Stimulated activated CD8-positive, alpha-beta memory T cell treated with anti-CD3 and anti-CD28 coated beads, Interleukin-15, amount 100 ng/mL, for 48 hours (primary cell): ENCODE data around the gene LIMCH1.
A peak's percentile ranks its signal among the peaks of the same experiment; 100 is the strongest.
"Not testable (repeated sequence)": the region's sequence is repeated elsewhere in the genome, so short reads cannot be mapped to it uniquely, and the experiment has no call there.

ENCODE experiments used
- DNase-seq, 2 donors: peaks; one replicate each; pipeline ENCODE4 v3.0.0-alpha.2; 2020; ENCODE audit warnings: low read depth in 2 of 2

LIMCH1 gene

GRCh38 chr4:41683326-41683725 lies 145.4 kb downstream of the LIMCH1 start:
- DNase-seq, result no peak

- no peak for DNase-seq
These were observed 148.9 kb downstream of the LIMCH1 start for GRCh38 chr4:41686893-41687292.

GRCh38 chr4:41687971-41688370 lies 150.0 kb downstream of the LIMCH1 start:
- no peak for DNase-seq

DNA sequence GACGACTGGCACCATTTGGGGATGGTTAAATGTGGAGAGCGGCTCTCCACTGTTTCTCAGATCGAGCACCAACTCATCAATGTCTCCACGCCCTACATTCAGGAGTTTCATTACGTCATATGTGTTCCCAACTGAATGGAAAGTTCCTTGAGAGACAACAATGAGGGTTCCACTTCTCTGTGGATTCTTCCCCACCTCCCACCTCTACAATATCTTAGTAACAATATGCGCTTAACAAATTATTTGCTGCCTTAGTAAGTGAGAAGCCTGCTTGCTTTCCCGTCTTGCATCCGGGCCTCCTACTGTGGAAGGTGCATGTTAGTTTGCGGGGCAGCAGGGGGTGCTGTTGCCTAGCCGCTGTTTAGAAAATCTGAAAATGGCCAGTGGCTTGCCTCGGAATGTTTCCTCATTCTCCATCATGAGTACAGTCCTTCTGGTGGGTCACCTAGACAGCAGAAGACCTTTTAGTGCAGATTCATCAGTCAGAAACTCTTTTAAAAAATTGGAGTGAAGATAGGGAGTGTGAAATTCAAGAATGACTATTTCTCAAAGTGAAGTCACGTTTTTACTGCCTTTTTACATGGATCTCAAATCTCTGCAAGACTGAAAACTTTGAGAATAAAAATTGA lies 154.9 kb downstream of the LIMCH1 start:
- peak; percentile 2 to 4 for DNase-seq

- no peak for DNase-seq
These were observed 155.7 kb downstream of the LIMCH1 start for GRCh38 chr4:41693629-41694028.

DNA sequence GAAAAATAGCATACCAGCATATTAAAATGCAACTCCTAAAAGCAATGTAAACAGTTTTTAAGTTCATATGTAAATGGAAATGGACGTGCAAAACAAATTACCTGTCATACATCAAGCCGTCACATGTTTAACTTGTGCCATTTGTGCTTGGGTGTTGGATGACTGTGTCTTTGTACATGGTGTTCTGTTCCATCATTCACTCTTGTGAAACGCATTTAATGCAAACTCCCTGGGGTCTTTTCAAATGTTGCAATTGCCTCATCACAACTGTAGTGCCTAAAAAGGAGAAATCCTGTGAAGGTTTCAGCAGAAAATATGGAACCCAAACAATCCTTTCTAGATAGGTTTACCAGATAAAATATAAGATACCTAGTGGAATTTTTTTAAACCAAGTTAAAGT lies 158.2 kb downstream of the LIMCH1 start:
- no peak for DNase-seq

- no peak for DNase-seq
These were observed 158.8 kb downstream of the LIMCH1 start for GRCh38 chr4:41696763-41697162.

DNA sequence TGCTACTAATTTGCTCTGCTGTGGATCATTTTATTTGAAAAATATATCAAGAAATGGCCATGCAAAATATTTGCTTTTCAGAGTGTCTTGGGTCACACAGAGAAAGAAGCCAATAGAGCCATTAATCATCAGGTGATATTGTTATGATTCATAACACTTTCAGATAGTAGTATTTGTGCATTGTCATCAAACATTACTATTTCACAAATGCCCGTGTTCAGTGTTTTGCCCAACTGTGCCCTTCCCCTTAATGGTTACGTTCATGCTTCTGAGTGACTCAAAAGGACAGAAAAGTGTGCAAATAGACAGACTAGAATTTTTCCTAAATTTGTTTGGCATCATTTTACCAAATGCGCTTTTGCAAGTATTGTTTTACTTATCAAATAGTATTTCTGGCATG lies 164.0 kb downstream of the LIMCH1 start:
- DNase-seq, result no peak

DNA sequence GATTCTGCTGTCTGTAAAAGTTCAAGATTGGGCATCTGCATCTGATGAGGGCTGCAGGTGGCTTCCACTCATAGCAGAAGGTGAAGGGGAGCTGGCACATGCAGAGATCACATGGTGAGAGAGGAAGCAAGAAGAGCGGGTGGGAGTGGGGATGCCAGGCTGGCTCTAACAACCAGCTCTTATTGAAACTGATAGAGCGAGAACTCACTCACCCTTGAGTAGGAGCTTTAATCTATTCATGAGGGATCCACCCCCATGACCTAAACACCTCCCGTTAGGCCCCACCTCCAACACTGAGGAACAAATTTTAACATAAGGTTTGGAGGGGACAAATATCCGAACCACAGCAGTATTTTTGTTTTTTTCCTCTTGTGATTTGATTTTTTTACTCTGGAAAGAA lies 164.8 kb downstream of the LIMCH1 start:
- no peak for DNase-seq

DNA sequence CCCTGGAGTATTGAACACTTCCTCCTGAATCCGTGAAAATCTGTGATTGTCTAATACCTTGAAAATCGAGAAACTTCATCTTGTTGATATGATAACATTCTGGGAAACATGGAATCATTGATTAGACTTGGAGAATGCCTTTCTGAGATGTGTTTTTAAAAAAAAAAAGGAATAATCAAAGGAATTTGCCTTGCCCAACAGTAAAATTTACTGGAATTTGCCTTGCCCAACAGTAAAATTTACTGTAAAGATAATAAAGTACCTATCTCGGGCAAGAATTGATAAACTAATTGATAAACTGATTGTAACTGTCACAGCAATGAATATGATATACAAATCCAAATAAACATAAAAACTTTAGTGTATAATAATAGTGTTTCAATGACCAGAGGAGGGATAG lies 165.8 kb downstream of the LIMCH1 start:
- no peak for DNase-seq

GRCh38 chr4:41709844-41710481 lies 172.0 kb downstream of the LIMCH1 start:
- DNase-seq, result no peak

DNA sequence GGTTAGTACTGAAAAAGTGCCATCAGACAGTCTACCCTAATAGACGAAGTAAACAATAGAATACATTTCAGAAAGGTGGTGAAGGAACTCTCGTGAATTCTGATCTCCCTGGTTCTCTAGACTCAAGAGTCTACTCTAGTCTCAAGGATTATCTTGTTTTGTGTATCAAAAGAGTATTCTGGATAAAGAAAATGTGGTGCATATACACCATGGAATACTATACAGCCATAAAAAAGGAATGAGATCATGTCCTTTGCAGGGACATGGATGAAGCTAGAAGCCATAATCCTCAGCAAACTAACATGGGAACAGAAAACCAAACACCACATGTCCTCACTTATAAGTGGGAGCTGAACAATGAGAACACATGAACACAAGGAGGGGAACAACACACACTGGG lies 173.7 kb downstream of the LIMCH1 start:
- not testable (repeated sequence) for DNase-seq

DNA sequence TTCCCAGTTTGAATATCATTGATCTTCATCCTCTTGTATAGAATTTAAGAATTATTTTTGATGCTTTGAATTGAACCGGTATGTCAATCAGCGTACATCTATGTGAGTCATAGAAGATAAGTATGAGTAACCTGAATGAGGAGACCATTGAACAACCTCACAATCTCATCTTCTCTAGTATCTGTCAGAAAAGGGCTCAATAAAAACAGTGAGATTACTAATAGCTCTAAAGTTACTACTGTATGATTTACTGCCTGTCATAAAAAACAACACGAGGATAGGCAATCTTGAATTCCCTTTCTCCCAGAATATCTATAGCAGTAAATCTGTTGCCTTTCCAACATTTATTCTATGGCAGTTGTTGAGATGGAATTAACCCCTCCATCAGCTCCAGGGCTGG lies 174.5 kb downstream of the LIMCH1 start:
- no peak for DNase-seq

DNA sequence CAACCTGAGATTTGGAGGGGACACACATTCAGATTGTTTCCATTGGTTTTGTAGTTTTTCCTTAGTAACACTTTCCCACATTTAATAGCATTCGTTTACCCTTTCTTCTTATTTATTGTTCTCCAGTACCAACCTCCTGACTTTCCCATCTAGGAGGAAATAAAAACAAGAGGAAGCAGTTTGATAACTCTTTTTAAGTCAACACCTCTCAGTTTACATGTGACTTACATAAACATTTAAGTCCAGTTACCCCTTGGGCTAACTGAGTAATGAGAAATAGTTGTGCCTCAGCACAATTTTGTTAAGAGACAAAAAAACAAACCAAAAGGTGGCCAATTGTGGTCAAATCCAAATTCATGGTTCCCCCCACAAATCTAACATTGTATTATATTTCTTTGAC lies 175.8 kb downstream of the LIMCH1 start:
- no peak for DNase-seq

GRCh38 chr4:41714364-41715000 lies 176.5 kb downstream of the LIMCH1 start:
- no peak for DNase-seq

DNA sequence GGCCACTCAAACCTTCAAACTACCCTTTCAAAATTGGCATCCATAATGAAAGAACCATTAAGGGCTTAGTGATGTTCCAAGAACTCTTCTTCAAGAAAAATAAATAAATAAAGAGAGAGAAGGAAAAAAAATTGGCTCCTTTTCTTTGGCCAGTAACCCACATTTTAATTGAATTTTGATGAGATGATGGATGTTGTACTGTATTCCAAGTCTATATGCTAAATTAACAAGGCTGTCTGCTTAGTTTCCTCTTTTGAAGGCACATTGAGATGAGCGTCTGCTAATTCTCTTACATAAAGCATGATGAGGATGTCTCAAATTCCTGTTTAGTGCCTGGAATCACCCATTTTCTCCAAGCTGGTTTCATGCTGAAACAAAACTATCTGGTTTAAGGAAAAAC lies 177.2 kb downstream of the LIMCH1 start:
- DNase-seq, result no peak

- DNase-seq, result no peak
These were observed 180.9 kb downstream of the LIMCH1 start for GRCh38 chr4:41718907-41719306.

DNA sequence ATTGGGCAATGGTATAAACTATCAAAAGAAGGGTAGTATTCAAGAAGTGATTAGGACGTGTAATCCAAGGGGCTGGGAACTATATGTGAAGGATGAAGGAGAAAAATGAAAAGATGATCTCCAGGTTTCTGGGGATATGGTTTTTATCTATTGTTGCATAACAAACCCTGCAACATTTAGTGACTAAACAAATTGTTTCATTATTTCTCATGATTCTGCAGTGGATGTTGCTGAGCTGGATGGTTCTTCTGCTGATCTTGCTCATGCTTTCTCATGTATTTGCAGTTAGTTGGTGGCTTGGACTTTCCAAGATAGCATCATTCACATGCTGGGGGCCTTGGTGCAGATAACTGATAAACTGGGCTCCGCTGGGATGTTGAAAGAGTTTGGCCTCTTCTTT lies 181.5 kb downstream of the LIMCH1 start:
- no peak for DNase-seq

DNA sequence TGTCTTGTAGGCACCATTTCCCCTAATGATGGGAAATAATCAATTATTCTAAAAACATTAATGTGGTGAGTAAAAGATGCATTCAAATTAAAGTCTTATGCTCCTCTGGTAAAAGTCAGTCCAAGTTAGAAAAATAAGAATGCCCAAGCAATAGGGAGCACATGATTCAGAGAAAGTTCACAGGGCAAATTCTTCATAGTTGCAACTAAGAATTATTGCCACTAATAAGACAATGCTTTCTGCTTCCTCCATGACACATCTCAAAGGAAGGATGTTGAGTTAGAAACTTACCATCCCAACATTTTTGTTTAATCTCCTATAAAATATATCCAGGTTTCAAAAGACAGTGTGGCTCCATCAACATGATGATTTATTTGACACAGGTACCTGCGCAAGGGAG lies 184.2 kb downstream of the LIMCH1 start:
- DNase-seq, result no peak

DNA sequence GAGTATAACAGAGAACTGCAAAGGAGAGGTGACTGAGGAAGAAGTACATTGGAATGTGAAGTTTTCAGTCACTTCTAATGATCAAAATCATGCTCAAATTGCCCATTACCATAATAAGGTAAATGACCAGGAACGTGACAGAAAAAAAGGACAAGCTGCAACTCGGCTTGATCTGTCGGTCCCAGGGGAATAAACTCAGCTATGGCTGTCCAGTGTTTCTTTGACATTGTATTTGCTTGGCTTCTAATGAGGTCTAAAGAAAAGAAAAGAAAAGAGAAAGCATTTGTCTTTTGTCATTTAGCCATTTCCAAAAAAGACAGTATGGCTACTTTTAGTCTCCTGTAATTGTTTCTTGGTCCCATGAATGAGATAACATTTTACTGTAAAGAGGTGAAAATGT lies 185.3 kb downstream of the LIMCH1 start:
- DNase-seq, result no peak

GRCh38 chr4:41725254-41725653 lies 187.3 kb downstream of the LIMCH1 start:
- DNase-seq, result no peak

- DNase-seq, result no peak
These were observed 190.1 kb downstream of the LIMCH1 start for GRCh38 chr4:41727861-41728572.

GRCh38 chr4:41728573-41728913 lies 190.6 kb downstream of the LIMCH1 start:
- DNase-seq, result no peak
